ENCODE data around the gene MIPEP.
"Not testable (repeated sequence)": the region's sequence is repeated elsewhere in the genome, so short reads cannot be mapped to it uniquely, and the experiment has no call there.

MIPEP gene

DNA sequence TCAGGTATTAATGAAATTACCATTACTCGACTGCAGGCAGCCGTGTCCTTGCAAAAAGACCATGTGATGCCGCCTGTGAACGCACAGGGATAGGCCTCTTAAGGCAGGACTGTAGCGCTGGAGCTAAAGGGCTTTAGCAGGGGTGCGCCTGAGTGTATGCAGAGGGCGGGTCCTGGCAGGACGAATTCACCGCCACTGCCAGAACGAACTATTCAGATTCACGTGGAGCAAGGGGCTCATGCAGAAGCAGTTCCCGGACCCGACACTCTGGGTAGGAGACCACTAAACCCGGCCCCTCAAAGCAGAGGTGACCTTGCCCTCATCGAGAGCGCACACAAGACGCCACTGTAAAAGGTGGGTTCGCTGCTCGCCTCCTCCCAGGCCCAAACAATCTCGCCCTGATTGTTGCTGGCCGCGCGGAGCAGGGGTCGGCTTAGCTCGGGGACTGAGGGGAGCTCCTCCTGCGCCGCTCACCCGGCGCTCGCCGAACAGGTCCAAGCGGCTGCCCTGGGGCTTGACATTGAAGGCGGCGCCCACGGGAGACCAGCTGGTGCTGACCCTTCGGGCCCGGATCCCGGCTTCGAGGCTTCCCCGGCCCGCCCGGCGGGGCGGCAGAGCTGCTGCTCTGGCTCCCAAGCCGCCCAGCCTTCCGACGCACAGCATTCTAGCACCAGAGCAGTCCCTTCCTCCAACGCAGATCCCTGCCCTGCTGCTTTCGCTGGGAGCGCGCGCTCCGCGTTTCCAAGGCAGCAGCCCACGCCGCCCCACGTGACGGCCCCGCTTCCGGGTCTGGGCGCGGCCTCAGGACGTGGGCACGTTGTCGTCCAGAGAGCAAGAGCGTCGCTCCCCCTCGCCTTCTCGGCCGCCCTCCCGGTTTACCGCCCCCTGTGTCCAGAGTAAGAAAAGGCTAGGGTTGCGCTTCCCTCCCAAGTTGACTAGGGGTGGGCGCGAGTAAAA lies at the start of gene MIPEP:
Gene MIPEP, minus strand, starts transcription at position 743 of the 957 bp plus-strand sequence. Its CDS starts 80 bp downstream, at position 663.
- peak; percentile 89 to 90 for DNase-seq (ENCODE audit: low read depth in 2 of 2)

- DNase-seq (ENCODE audit: low read depth in 2 of 2), result peak; percentile 22 to 28
Measured at GRCh38 chr13:23934520-23934919, 45.3 kb upstream of the MIPEP start.

DNA sequence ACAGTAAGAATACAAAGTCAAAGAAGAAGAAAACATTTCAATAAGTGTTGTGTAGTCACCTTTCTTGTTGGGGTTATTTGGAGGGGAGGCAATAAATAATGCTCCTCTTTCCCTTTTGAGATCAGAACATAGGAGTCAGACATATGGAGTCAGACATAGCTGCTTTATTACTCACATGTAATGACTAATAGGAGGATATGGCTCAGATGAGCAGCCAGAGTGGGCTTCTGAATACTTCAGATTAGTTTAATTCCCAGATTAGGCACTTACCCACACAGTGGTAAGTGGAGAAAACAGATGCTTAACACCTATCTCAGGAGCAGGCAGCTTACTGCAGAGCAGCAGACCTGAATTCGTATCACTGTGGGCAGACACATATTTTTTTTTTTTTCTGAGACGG lies 39.8 kb upstream of the MIPEP start:
- peak; percentile 74 to 75 for DNase-seq (ENCODE audit: low read depth in 2 of 2)

GRCh38 chr13:23923031-23923430 lies 33.8 kb upstream of the MIPEP start:
- no peak for DNase-seq (ENCODE audit: low read depth in 2 of 2)

- no peak for DNase-seq (ENCODE audit: low read depth in 2 of 2)
Measured at GRCh38 chr13:23922005-23922932, 33.1 kb upstream of the MIPEP start.

GRCh38 chr13:23921451-23921888 lies 32.3 kb upstream of the MIPEP start:
- peak; percentile 38 to 40 for DNase-seq (ENCODE audit: low read depth in 2 of 2)

- DNase-seq (ENCODE audit: low read depth in 2 of 2), result no peak
Measured at GRCh38 chr13:23919006-23919405, 29.8 kb upstream of the MIPEP start.

DNA sequence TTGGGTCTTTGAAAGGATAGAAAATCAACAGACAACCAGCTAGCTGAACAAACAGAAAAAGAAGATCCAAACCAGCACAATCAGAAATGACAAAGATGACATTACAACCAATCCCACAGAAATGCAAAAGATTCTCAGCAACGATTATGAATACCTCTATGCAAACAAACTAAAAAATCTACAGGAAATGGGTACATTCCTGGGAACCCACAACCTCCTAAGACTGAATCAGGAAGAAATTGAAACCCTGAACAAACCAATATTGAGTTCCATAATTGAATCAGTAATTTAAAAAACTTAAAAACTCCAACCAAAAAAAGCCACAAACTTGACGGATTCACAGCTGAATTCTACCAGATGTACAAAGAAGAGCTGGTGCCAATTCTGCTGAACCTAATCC lies 29.0 kb upstream of the MIPEP start:
- peak in 1 of 2 experiments; percentile 17 for DNase-seq (ENCODE audit: low read depth in 2 of 2)

- DNase-seq (ENCODE audit: low read depth in 2 of 2), result no peak
Measured at GRCh38 chr13:23915308-23915707, 26.1 kb upstream of the MIPEP start.

DNA sequence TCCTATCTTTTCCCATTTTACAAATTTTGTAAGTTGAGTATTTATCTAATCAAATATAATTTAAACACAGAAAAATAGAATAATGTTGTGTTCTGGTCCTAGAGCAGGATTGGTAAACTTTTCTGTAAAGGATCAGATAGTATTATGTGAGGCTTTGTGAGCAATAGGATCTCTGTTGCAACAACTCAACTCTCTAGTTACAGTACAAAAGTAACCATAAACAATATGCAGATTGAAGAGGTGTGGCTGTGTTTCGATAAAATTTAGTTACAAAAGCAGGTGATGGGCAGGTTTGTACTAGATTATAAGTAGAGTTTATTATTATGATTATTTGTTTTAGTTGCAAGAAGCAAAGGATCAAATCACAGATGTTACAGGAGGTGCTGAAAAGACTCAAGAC lies 23.3 kb upstream of the MIPEP start:
- no peak for DNase-seq (ENCODE audit: low read depth in 2 of 2)

DNA sequence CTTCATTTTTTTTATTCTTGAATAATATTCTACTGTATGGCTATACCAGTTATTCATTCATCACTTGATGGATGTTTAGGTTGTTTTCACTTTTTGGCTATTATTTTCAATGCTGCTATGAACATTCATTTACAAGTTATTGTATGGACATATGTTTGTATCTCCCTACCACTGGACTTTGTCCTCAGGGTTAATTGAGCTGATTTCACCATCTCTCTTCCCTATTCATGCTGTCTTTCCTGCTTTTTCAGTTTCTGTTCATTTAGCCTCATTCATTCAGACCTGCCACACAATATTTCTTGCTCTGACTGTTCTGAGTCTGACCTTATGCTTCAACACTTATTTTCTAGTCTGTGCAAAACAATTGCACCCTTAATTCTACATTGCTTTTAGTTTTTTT lies 20.4 kb upstream of the MIPEP start:
- no peak for DNase-seq (ENCODE audit: low read depth in 2 of 2)

GRCh38 chr13:23905766-23906165 lies 16.6 kb upstream of the MIPEP start:
- DNase-seq (ENCODE audit: low read depth in 2 of 2), result no peak

GRCh38 chr13:23903906-23904280 lies 14.7 kb upstream of the MIPEP start:
- no peak for DNase-seq (ENCODE audit: low read depth in 2 of 2)

DNA sequence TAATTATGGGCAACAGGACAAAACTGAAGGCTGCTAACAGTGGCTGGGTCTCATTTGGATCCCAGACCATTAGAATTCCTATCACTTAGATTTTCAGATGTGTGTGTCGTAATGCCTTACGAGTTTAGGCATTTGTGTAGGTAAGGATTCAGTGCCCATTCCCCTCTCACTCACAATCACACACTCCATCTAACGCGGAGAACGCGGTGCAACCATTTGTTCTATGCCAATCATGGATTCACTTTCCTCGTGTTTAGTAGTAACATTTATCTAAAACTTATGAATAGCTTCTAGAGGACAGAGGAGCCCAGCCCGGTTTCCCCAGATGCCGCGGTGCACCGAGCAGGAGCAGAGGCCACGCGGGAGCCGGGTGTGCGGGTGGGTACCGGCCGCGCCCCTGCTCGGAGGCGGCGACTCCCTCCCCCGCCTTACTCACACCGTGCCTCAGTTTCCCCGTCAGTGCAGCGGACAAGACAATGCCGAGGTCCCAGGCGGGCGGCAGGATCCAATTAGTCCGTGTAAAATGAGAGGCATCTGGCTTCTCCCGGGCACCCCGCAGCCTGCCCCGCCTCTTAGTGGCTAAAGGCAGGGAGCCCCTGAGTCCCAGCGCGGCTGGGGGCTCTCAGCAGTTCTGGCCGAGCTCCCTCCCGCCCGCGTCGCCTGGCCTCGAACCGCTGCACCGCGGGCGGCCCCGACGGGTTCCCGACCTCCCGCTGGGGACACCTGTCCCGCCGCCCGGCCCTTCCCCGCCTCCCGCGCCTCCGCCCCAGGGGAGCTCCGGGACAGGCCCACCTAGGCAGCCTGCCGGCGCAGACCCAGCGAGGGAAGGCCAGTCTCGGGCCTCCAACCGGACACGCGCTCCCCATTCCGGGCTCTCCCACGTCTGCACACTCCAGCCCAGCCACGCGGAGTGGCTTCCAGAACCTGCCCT lies 14.0 kb upstream of the MIPEP start:
- no peak for DNase-seq (ENCODE audit: low read depth in 2 of 2)

DNA sequence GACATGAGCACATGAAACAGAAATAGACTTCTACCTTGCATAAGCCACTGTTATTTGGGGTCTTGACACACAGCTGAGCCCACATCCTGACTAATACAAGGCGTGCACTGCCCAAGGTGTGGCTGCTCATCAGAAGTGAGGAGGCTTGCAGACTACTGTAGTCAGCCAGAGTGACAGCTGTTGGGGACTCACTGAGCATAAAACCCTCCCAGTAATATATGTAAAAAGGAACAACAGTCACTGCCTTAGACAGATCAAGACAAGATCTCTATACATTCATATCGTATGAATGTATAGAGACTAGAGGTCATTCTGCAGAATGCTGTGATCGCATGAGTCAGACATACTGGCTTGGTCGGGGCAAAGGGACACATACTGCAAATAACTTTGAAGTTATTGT lies 12.2 kb upstream of the MIPEP start:
- no peak for DNase-seq (ENCODE audit: low read depth in 2 of 2)

DNA sequence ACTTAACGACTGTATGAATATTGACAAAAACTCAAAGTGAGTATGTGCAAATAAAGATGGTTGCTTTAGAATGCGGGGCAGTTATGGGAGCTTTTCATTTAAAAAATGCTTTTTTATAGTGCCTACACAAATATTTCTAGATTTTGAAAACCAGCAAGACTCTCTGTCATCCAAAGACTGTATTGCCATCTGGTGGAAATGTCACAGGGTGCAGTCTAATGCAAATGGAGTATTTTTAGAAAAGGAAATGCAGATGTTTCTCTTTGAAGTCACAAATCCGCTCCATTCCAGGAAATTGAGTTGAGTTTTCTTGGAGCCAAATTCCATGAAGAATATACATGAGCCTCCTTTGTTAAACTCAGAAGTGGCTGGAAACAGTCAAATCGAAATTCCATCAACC lies 10.4 kb upstream of the MIPEP start:
- no peak for DNase-seq (ENCODE audit: low read depth in 2 of 2)

DNA sequence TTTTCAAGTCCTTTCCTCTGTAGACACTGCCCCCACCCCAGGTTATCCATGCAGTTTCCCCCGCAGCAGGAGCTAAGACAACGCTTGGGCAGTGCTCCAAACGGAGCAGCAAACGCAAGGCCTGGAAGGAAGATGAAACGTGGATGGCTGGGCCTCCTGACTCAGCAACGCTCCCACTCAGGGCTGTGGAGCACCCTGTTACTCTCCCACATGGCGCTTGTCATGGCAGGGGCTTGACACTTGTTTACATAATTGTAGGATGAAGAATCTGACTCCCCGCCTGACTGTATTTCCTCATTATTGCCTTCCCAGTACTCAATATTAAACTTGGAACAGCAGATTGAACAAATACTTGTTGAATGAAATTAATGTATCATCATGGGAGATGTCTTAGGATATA lies 8.9 kb upstream of the MIPEP start:
- peak in 1 of 2 experiments; percentile 41 for DNase-seq (ENCODE audit: low read depth in 2 of 2)

DNA sequence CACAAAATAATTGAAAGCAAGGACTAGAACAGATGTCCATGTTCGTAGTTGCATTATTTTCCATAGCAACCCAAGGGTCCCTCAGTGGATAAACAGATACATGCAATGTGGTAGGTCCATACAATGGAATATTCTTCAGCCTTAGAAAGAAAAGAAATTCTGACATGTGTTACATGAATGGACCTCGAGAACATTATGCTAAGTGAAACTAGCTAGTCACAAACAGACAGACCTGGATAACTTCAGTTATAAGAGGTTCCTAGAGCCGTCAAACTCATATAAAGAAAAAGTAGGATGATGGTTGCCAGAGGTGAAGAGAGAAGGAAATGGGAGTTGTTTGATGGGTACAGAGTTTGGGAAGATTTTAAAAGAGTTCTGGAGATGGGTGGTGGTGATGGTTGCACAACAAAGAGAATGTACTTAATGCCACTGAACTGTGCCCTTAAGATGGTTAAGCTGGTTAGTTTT lies 8.3 kb upstream of the MIPEP start, which contains the start of gene C1QTNF9B:
Gene C1QTNF9B, minus strand, starts transcription at position 51 of the 468 bp plus-strand sequence.
- DNase-seq (ENCODE audit: low read depth in 2 of 2), result not testable (repeated sequence)

GRCh38 chr13:23894746-23895145 lies 5.5 kb upstream of the MIPEP start:
- DNase-seq (ENCODE audit: low read depth in 2 of 2), result not testable (repeated sequence)

GRCh38 chr13:23893791-23894190 lies 4.6 kb upstream of the MIPEP start:
- not testable (repeated sequence) for DNase-seq (ENCODE audit: low read depth in 2 of 2)
